Panc1 (cell line): ENCODE measurements around the gene LAMA5.
A peak's percentile ranks its signal among the peaks of the same experiment; 100 is the strongest.

Source experiments
- POLR2AphosphoS5 ChIP-seq: IDR thresholded peaks from 2 replicates; pipeline ENCODE4 v1.6.1; 2012; ENCODE audit warnings: mild to moderate bottlenecking, low read depth, low read length, moderate library complexity
- TF ChIP-seq, protein P1 (sequence below): fragments of 450-650 bp; IDR thresholded peaks from 2 replicates; pipeline ENCODE4 v1.5.1; 2017; ENCODE audit warnings: mild to moderate bottlenecking

DNA sequence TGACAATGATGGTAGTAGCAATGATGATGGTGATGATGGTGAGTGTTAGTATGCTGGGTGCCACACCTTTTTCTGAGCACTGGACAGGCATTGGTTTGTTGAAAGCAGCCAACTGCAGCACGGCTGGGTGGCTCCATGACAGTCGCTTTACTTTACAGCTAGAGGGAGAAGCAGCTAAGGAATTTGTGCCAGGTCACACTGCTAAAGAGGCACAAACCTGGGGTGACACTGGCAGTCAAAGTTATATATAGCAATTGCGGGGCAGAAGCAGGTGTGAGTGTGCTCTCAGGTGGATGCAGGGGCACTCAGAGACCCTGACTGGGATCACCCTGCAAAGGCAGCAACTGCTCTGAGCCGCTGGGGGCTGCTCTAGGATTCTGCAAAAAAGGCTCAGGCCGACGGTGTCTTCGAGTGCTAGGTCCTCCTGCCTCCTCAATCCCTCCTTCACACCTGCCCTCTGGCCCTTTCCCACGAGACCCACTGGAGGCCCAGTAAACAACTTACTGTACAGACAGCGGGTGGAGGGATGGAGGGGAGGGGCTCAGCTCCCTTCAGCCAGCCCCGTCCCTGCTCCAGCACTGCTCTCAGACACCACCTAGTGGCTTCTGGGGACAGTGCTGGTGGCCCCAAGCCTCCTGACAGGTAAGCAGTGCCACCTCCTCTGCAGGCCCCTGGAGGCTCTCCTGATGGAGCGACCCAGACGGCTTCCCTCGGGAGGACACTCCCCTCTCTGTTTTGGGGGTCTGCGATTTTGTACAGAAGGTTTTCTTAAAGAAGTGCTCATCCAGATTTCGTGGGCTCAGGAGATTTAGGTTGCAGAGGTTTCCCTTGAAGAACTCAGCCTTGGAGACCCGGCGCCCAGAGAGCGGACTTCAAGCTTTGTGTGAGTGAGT is 15.4 kb upstream of the LAMA5 start:
- TF ChIP-seq, protein P1, sequence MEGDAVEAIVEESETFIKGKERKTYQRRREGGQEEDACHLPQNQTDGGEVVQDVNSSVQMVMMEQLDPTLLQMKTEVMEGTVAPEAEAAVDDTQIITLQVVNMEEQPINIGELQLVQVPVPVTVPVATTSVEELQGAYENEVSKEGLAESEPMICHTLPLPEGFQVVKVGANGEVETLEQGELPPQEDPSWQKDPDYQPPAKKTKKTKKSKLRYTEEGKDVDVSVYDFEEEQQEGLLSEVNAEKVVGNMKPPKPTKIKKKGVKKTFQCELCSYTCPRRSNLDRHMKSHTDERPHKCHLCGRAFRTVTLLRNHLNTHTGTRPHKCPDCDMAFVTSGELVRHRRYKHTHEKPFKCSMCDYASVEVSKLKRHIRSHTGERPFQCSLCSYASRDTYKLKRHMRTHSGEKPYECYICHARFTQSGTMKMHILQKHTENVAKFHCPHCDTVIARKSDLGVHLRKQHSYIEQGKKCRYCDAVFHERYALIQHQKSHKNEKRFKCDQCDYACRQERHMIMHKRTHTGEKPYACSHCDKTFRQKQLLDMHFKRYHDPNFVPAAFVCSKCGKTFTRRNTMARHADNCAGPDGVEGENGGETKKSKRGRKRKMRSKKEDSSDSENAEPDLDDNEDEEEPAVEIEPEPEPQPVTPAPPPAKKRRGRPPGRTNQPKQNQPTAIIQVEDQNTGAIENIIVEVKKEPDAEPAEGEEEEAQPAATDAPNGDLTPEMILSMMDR = peak; percentile 97
- peak; percentile 58 for TF ChIP-seq POLR2AphosphoS5
